DND-41 (cell line): Measurements from ENCODE around the gene NKX1-2.

ENCODE experiments used
- CTCF ChIP-seq: IDR thresholded peaks from 2 replicates; pipeline ENCODE4 v1.5.1; 2012; ENCODE audit warnings: borderline replicate concordance, low read length, moderate library complexity, mild to moderate bottlenecking; ENCODE audit not compliant: poor library complexity, severe bottlenecking; ENCODE audit errors: extremely low read depth
- EZH2 ChIP-seq: IDR thresholded peaks from 3 replicates; pipeline ENCODE4 v1.6.1; 2012; ENCODE audit warnings: borderline replicate concordance, low read depth, mild to moderate bottlenecking, moderate library complexity, low read length, inconsistent platforms; ENCODE audit not compliant: severe bottlenecking

GRCh38 chr10:124401633-124402032 is 48.2 kb downstream of the NKX1-2 start:
- TF ChIP-seq CTCF = no peak
- no peak for TF ChIP-seq EZH2
